Left lung (tissue), 10 donors: ENCODE data around the gene RBMS3. TPM values are rescaled to one million over a fixed set of nuclear protein-coding genes. Genes with fewer than 3 reads are reported as not detected.
A peak's percentile ranks its signal among the peaks of the same experiment; 100 is the strongest.

Source experiments
- ATAC-seq: fragments of 200-7000 bp; cut with Tn5 transposase; one replicate; pipeline ENCODE4 v1.9.1; 2020; ENCODE audit warnings: moderate library complexity
- DNase-seq, 4 donors: peaks; one replicate each; pipeline ENCODE4 v3.0.0-alpha.2; 2013 to 2020
- H3K27ac ChIP-seq, 2 donors: fragments of 200-600 bp; sonication (generic) in 1 of 2; one replicate each; pipeline versions ENCODE4 v1.5.0 to v1.8.0; 2020 to 2021
- H3K27me3 ChIP-seq, 2 donors: fragments of 200-600 bp; sonication (generic) in 1 of 2; one replicate each; pipeline versions ENCODE4 v1.5.0 to v1.8.0; 2020 to 2021
- H3K36me3 ChIP-seq, 2 donors: fragments of 200-600 bp; sonication (generic) in 1 of 2; one replicate each; pipeline versions ENCODE4 v1.5.0 to v1.8.0; 2020 to 2021
- H3K4me1 ChIP-seq, 2 donors: fragments of 200-600 bp; one replicate each; pipeline ENCODE4 v1.8.0; 2021
- H3K4me3 ChIP-seq, 2 donors: fragments of 200-600 bp; sonication (generic) in 1 of 2; one replicate each; pipeline versions ENCODE4 v1.5.0 to v1.8.0; 2020 to 2021; ENCODE audit warnings: mild to moderate bottlenecking in 1 of 2
- H3K9me3 ChIP-seq, 2 donors: fragments of 200-600 bp; sonication (generic) in 1 of 2; one replicate each; pipeline versions ENCODE4 v1.5.0 to v1.8.0; 2020 to 2021
- intact Hi-C, 2 donors: fragments of 100-400 bp; cut with DNase I; formaldehyde crosslinking; loops; one replicate each; pipeline versions ENCODE4 v1.11.2 to v1.14.2; 2022
- polyA plus RNA-seq, 6 donors: library from polyadenylated mRNA; unstranded; fragments of 120-200 nt; gene quantifications; one replicate each; pipeline ENCODE4 v1.2.1, GENCODE V29; 2013; ENCODE audit not compliant: insufficient read length in 6 of 6
- total RNA-seq, 2 donors: library from RNA; stranded (reverse); fragmentation: NEBNext Ultra II Directional; extraction: Animal tissue kit (Norgen Biotek cat#: 25700); gene quantifications; one replicate each; pipeline ENCODE4 v1.2.1, GENCODE V29; 2021
- TF ChIP-seq, protein P1 (sequence below), 2 donors: fragments of 200-600 bp; sonication (generic) in 1 of 2; IDR thresholded peaks; one replicate each; pipeline versions ENCODE4 v1.5.0 to v1.8.0; 2021; ENCODE audit warnings: antibody characterized with exemption in 2 of 2
- donor health status: DM: no; HTN: yes; CAD: no.
- donor health status: DM: no; HTN: no; CAD: no.

The RBMS3 gene
- total and polyA plus RNA-seq, 8 donors = 27.1 to 51.6 (median 37.6) TPM

DNA sequence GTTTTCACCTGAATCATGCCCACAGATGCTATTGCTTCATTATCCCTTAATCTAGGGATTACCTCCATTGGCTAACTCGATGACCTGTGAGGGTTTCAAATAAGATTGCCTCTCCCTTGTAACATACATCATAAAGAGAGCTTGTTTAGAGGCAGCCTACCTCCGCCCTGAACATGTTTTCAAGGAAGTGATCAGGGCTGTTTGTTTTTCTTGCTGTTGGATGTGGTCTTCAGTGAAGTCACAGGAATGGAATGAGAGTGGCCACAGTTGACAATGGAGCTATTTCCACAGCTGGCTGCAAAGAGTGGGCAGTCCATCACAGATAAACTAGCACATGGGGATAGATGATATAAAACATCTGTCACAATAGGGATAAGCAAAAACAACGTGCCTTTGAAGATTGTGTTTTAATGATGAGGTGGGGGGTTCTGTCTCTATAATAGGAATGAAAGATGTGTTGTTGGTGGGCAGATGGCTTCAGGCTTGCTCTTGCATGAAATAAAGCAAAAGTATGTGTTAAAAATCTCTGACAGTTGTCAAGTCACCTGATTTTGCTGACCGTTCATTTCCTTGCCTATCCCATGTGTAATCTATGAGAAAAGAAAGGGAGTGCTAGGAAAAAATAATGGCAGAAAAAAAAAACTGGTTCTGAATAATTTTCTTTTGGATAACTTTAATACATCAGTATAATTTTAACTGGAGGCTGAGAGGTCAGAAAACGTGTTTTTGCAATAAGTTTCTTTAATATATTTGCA lies 642.3 kb downstream of the RBMS3 start:
- no peaks in the 10 kb centered on the region for H3K4me1 ChIP-seq
- DNase-seq = peak in 2 of 4 donors; percentile 76 to 80
- no peaks in the 10 kb centered on the region for H3K36me3 ChIP-seq
- no peak overlapping the region for H3K27ac ChIP-seq
- ATAC-seq = peak; percentile 60
- intact Hi-C loops = no loop called here
- H3K4me3 ChIP-seq = no peak overlapping the region
- no peaks in the 10 kb centered on the region for H3K9me3 ChIP-seq
- no peaks in the 10 kb centered on the region for H3K27me3 ChIP-seq
- TF ChIP-seq, protein P1, sequence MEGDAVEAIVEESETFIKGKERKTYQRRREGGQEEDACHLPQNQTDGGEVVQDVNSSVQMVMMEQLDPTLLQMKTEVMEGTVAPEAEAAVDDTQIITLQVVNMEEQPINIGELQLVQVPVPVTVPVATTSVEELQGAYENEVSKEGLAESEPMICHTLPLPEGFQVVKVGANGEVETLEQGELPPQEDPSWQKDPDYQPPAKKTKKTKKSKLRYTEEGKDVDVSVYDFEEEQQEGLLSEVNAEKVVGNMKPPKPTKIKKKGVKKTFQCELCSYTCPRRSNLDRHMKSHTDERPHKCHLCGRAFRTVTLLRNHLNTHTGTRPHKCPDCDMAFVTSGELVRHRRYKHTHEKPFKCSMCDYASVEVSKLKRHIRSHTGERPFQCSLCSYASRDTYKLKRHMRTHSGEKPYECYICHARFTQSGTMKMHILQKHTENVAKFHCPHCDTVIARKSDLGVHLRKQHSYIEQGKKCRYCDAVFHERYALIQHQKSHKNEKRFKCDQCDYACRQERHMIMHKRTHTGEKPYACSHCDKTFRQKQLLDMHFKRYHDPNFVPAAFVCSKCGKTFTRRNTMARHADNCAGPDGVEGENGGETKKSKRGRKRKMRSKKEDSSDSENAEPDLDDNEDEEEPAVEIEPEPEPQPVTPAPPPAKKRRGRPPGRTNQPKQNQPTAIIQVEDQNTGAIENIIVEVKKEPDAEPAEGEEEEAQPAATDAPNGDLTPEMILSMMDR (IDR thresholded peaks at IDR 0.05) = no peak

GRCh38 chr3:29924783-29925561 lies 644.1 kb downstream of the RBMS3 start:
- DNase-seq = no peak
- TF ChIP-seq, protein P1 (IDR thresholded peaks at IDR 0.05) = no peak

GRCh38 chr3:29926378-29926777 lies 645.5 kb downstream of the RBMS3 start:
- H3K27ac ChIP-seq = no peak overlapping the region
- ATAC-seq (no peak), DNase-seq (no peak)
- no peaks in the 10 kb centered on the region for H3K4me1 ChIP-seq
- intact Hi-C loops = no loop called here
- no peak overlapping the region for H3K4me3 ChIP-seq
- H3K9me3 ChIP-seq = no peaks in the 10 kb centered on the region
- H3K36me3 ChIP-seq = no peaks in the 10 kb centered on the region
- TF ChIP-seq, protein P1 (IDR thresholded peaks at IDR 0.05) = no peak
- no peaks in the 10 kb centered on the region for H3K27me3 ChIP-seq

More at GRCh38 chr3:29924783-29925561, 644.1 kb downstream of the RBMS3 start:
- H3K4me1 ChIP-seq = no peaks in the 10 kb centered on the region
- H3K36me3 ChIP-seq = no peaks in the 10 kb centered on the region
- no peaks in the 10 kb centered on the region for H3K9me3 ChIP-seq
- intact Hi-C loops = no loop called here
- H3K27ac ChIP-seq = no peak overlapping the region
- no peaks in the 10 kb centered on the region for H3K27me3 ChIP-seq
- H3K4me3 ChIP-seq = no peak overlapping the region
- no peak for ATAC-seq

DNA sequence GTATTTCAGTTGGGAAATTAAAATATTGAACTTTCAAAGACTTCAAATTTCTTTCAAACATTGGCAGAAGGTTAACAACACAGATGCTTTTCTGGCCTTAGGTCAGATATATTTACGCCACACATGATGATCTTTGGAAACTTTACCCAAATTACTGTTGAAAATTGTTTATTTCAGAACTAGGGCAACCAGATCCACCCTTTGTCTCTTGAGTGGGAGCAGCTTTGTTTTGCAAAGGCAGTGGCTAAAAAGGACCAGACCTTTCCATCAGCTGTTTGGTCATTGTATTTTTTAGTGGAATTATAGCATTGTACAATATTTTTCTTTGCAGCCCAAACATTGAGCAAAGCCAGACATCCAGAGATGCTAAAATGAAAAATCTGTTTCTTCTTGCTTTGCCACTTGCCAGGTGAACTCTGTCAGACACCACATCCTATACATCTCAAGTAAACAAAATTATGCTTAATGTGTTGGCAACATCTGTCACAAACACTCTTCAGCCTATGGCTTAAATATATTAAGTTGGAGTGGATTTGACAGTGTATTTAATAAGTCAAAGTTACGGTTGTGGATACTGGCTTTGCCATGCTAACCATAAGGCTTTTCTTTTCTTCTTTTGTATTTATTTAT lies 651.9 kb downstream of the RBMS3 start:
- TF ChIP-seq, protein P1 (IDR thresholded peaks at IDR 0.05) = no peak
- intact Hi-C loops = no loop called here
- H3K4me1 ChIP-seq = no peaks in the 10 kb centered on the region
- H3K36me3 ChIP-seq = no peaks in the 10 kb centered on the region
- H3K4me3 ChIP-seq = no peak overlapping the region
- DNase-seq (peak in 1 of 4 donors; percentile 39), ATAC-seq (no peak)
- H3K27ac ChIP-seq = no peak overlapping the region
- no peaks in the 10 kb centered on the region for H3K9me3 ChIP-seq
- no peaks in the 10 kb centered on the region for H3K27me3 ChIP-seq
